Occipital lobe (tissue), 2 donors: ENCODE data around the gene SUSD6. TPM values are rescaled to one million over a fixed set of nuclear protein-coding genes. Genes with fewer than 3 reads are reported as not detected.
"Not testable (repeated sequence)": the region's sequence is repeated elsewhere in the genome, so short reads cannot be mapped to it uniquely, and the experiment has no call there.

ENCODE experiments used
- DNase-seq: peaks from one replicate; lab custom pipeline; 2025; lab: John Stamatoyannopoulos, UW
- total RNA-seq: library from RNA; depleted of rRNA; stranded (reverse); fragments of >200 nt; gene quantifications from one replicate; pipeline ENCODE4 v1.2.3, GENCODE V29; 2014

SUSD6 gene
- total RNA-seq, 1 donor from 2014 or later, result 6.1 TPM

- DNase-seq, result no peak
These were observed 9.6 kb downstream of the SUSD6 start for GRCh38 chr14:69620981-69621380.

GRCh38 chr14:69624136-69624535, 12.7 kb downstream of the SUSD6 start:
- no peak for DNase-seq

GRCh38 chr14:69625299-69626131, 14.1 kb downstream of the SUSD6 start:
- DNase-seq, result no peak

DNA sequence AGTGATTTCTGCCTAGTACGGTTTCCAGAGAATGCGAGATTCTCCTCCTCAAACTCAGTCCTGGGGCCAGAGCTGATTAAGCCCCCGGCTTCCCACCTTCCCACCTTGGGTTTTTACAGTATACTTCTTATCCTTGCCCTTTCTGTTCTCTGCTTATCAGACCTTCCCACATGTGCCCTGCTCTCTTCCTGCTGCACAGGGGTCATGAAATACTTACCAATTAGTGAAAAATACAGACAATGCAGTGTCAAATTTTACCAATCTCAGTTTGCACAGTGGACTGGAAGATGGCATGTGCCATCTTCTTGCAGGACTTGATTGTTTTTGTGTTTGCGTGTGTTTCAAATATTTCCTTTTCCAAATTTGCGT, 14.7 kb downstream of the SUSD6 start:
- no peak for DNase-seq

DNA sequence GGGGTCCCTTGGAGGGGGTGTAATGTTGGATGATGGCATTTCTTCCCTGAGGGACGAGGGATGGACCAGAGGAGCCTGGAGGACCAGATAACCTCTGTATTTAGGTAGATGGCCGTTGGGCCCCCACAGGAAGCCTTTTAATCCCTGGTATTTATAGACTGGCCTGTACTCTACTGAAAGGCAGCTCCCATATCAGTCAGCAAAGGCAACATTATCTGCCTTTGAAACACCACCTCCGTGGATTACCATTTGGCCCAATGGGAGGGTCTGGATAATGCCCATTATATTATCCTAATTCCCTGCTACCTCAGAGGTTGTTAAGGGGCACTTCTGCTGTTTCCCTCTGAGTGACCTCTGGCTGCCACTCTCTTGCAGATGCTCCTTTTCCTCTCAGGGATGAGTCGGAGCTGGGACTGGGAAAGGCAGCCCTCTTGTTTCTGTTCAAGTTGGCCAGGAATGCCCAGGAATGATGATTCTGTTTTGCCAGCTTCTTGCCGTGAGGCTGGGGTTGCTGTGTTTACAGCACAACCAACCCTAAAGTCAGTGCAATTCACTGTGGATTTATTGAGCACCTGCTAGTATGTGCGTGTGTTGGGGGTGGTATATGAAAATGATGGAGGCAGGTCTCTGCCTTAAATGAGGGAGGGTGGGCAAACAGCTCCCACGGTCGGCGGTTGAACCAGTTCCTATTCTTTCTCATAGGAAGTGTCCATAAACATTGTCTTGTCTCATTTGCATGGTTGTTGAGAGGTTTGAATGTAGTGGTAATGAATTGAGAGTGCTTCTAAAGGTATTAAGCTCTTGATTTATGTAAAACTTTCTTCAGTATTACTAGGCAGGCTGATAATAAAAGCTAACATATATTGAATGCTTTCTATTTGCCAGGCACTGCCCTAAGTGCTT, 18.1 kb downstream of the SUSD6 start:
- DNase-seq, result no peak

GRCh38 chr14:69630360-69630759, 19.0 kb downstream of the SUSD6 start:
- DNase-seq, result no peak

DNA sequence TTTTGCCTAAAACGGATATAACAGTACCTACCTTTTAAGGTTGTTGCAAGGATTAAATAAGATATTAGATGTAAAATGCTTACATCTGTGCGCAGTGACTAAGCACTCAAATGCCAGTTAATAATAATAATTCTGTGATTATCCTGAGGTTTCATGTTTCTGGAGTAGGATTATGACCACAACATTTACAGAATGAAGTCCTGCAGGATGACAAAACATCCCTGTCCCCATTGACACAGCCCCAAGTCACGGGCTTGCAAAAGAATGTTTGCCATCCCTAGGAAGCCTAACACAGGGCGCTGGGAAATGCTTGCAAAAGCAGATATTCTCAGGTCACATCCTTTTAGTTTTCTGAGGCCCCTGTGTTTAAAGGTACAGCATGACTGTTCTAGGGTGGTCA, 20.1 kb downstream of the SUSD6 start:
- no peak for DNase-seq

GRCh38 chr14:69632164-69632563, 20.8 kb downstream of the SUSD6 start:
- no peak for DNase-seq

DNA sequence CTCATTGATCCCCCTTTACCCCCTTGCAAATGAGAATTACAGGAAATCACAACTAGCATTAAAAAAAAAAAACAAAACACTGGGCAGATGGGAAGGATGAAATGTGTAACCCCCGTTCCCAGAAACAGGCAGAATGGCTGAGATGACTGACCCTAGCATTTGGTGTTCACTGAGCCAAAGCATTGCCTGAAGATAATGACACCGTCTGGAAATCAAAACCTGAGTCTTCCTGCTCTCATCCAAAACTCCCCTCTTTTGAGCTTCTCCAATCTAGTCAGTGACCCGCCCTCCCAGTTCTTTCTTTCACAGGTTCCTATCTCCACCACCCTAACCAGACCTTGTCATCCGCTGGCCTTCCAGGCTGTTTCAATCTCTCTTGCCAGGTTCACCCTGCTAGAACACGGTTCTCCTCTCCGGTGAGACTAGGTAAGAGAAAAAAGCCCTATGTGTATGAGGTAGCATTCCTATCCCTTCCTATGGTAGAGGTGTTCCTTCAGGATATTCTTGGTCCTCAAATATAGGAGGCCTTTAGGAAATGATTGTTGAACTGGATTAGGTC, 21.3 kb downstream of the SUSD6 start:
- no peak for DNase-seq

DNA sequence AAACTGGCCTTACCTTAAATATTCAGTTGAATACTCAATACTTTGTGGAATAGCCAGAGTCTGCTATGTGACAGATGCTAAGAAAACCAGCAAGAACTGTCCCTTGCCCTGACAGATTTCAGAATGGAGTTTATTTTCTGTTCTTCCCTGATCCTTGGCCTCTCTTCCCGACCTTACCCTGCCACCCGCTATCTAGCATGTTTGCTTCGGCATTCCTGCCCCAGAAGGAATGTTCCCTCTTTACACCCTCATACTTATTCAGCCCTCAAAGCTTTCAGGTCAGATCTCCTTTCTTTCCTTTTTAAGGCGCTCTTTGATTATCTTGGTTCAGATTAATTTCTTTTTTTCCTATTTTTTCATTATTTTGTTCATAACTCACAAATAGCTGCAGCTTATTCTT, 21.8 kb downstream of the SUSD6 start:
- no peak for DNase-seq

DNA sequence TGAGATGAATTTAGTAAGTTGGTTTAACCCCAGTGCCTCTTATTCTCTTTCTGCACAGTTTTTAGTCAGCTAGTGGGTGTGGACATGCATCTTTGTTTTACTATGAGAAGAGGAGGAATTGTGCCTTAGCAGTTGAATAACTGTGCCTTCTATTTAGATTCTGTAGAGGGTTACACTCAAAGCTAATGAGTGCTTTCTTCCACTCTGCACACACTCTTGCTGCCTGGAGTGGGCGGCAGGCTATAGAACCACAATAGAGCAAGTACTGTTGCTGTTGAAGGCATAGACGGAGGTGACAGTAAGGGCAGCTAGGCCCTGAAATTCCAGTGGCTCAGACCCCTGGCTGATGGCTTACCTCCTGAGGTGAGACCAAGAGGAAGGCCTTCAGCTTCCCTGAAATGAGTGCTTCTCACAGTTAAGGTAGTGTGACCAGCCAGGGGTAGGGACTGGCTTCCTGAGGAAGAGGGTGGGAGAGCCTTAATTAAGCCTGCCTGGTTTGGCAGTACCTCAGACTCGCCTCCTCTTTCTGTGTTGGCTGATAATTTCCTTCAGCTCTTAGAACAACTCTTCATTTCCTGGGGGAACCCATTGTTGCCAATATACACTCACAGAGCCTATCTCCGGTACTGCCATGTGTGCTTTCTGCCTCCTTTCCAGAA, 24.7 kb downstream of the SUSD6 start:
- DNase-seq, result no peak

DNA sequence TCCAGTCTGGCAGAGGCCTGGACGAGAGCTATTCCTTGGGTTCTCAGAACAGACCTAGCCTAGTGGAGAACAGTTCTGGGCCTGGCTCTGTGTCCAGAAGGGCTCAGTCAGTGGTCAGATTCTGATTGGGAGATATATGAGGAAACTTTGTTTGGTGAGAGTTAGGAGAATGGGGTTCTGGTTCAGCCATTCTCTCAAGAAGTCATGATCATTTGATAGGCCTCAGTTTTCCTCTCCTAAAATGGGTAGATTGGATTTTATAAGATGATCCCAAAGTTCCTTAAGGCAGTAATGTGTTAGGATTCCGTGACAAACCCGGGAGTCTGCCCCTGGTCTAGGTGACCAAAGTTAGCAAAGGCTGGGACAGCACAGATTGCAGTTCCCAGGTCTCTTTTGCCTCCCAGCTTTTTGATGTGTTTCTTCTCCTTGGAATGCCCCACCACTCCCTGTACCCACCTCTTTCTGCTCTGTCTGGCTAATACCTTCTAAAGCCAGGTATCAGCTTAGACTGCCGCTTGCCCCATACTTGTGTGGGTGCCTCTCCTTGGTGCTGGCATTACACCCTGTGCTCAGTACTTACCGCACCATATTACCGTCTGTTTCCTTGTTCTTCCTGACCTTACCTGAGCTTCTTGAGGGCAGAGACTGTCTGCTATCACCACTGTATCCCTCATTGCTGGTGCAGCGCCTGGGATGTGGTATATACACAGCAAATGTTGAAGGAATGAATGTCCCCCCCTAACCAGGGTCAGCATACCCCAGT, 25.5 kb downstream of the SUSD6 start:
- no peak for DNase-seq

DNA sequence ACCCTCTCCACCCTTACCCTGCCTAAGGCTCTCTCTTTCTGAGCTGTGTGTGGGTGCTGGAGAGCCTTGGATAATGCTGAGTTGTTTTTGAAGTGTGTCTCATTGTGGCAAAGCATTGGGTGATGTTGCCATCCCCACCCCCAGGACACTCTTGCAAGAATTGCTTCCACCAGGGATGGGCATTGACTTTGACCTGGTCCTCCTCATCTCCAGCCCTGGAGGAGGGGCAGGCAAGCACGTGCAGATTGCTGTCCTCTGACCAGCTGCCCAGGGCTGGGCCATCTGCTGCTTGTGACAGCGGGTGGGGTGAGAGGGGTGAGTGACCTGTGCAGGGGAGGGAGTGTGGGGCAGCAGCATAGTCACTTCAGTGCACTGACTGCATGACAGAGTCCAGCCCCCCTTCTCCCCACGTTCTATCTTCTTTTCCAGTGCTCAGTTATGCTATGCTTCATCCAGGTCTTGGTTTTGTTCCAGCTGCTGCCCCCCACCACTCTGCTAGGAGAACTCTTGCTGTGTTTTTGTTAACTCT, 26.2 kb downstream of the SUSD6 start:
- DNase-seq, result no peak

DNA sequence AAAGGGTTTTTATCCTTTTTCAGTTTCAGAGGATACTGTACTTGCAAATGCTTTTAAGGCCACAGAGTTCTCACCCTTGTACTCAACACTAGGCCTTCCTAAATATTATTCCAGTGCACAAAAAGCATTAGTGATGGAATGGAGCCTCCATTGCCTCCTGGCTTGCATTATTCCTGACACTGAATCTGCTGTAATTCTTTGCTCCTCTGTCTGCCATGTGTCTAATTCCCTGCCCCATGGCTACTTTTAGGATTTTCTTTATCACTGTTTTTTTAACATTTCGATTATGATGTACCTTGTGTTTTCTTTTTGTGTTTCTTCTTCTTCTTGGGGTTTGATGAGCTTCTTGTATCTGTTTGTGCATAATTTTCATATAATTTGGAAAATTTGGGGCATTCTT, 29.5 kb downstream of the SUSD6 start:
- DNase-seq, result no peak

DNA sequence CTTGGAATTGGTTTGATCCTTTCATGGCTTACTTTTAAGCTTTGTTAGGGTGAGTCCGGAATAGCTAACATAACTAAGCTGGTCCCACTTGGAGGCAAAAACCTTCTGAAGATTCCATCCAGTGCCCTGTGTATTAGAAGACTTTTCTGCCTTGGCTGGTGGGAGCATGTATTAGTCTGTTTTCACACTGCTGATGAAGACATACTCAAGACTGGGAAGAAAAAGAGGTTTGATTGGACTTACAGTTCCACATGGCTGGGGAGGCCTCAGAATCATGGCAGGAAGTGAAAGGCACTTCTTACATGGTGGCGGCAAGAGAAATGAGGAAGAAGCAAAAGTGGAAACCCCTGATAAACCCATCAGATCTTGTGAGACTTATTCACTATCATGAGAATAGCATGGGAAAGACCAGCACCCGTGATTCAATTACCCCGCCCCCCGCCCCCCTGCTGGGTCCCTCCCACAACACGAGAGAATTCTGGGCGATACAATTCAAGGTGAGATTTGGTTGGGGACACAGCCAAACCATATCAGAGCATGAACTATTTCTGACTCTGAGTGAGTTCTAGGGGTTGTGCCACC, 30.9 kb downstream of the SUSD6 start:
- not testable (repeated sequence) for DNase-seq

- DNase-seq, result no peak
These were observed 32.2 kb downstream of the SUSD6 start for GRCh38 chr14:69643430-69644200.

- no peak for DNase-seq
These were observed 33.4 kb downstream of the SUSD6 start for GRCh38 chr14:69644814-69645213.

GRCh38 chr14:69647213-69647612, 35.8 kb downstream of the SUSD6 start:
- no peak for DNase-seq

- DNase-seq, result not testable (repeated sequence)
These were observed 36.2 kb downstream of the SUSD6 start for GRCh38 chr14:69647642-69648041.
